Ascending aorta (tissue), 2 donors: Measurements from ENCODE around the gene SHOX. TPM values are rescaled to one million over a fixed set of nuclear protein-coding genes. Genes with fewer than 3 reads are reported as not detected.
"Not testable (repeated sequence)": the region's sequence is repeated elsewhere in the genome, so short reads cannot be mapped to it uniquely, and the experiment has no call there.

ENCODE experiments used
- DNase-seq, 2 donors: peaks; one replicate each; pipeline ENCODE4 v3.0.0-alpha.2; 2019; ENCODE audit warnings: low spot score in 2 of 2
- H3K27ac ChIP-seq, 2 donors: fragments of 200-600 bp; sonication (generic); one replicate each; pipeline ENCODE4 v1.5.1; 2016 to 2017; ENCODE audit warnings: mild to moderate bottlenecking in 1 of 2
- H3K27me3 ChIP-seq: fragments of 200-600 bp; sonication (generic); one replicate; pipeline ENCODE4 v1.5.1; 2017
- H3K36me3 ChIP-seq, 2 donors: fragments of 200-600 bp; sonication (generic); one replicate each; pipeline ENCODE4 v1.5.1; 2016
- H3K4me1 ChIP-seq, 2 donors: fragments of 200-600 bp; sonication (generic); one replicate each; pipeline ENCODE4 v1.5.1; 2016 to 2017; ENCODE audit warnings: mild to moderate bottlenecking in 1 of 2
- H3K4me3 ChIP-seq, 2 donors: fragments of 200-600 bp; sonication (generic); one replicate each; pipeline ENCODE4 v1.5.1; 2016 to 2017; ENCODE audit warnings: mild to moderate bottlenecking in 1 of 2
- H3K9me3 ChIP-seq, 2 donors: fragments of 200-600 bp; sonication (generic); one replicate each; pipeline ENCODE4 v1.5.1; 2016
- CTCF ChIP-seq, 3 experiments: fragments of 200-600 bp in 2 of 3; fragments of 450-650 bp in 1 of 3; sonication (generic) in 2 of 3; IDR thresholded peaks; one replicate each; pipeline ENCODE4 v1.5.1; 2016 to 2019; ENCODE audit warnings: antibody characterized with exemption in 3 of 3, mild to moderate bottlenecking in 1 of 3, moderate library complexity in 1 of 3
- intact Hi-C: fragments of 100-400 bp; cut with DNase I; formaldehyde crosslinking; loops from one replicate; pipeline ENCODE4 v1.15.1; 2023
- total RNA-seq: library from RNA; depleted of rRNA; stranded (reverse); fragments of >200 nt; gene quantifications from one replicate; pipeline ENCODE4 v1.1.0, GENCODE V29; 2016

Gene SHOX
- total RNA-seq, 1 donor from 2014 or later: not detected

DNA sequence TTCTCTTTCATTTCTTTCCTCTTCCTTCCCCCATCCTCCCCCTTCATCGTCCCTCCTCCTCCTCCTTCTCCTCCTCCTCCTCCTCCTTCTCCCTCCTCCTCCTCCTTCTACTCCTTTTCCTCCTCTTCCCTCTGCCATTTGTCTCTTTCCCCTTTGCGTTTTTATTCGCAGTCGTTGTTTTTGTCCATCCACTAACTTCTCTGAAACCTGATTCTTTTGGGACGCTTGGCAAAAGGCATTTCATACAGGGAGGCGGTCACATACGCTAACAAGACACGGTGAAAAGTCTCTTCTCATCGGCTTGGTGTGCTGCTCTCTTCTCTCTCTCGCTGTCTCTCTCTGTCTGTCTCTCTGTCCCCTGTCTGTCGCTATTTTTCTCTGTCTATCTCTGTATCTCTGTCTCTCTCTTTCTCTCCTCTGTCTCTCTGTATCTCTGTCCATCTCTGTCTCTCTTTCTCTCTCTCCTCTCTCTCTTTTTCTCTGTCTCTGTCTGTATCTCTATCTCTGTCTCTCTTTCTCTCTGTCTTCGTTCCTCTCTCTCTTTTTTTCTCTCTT, 5.4 kb upstream of the SHOX start:
- H3K36me3 ChIP-seq: no peaks in the 10 kb centered on the region
- H3K4me1 ChIP-seq: no peaks in the 10 kb centered on the region
- H3K27ac ChIP-seq: no peak overlapping the region
- TF ChIP-seq CTCF (IDR thresholded peaks at IDR 0.05): no peak
- no peak overlapping the region for H3K4me3 ChIP-seq
- intact Hi-C loops: no loop called here
- no peaks in the 10 kb centered on the region for H3K9me3 ChIP-seq
- no peak for DNase-seq
- no peaks in the 10 kb centered on the region for H3K27me3 ChIP-seq

DNA sequence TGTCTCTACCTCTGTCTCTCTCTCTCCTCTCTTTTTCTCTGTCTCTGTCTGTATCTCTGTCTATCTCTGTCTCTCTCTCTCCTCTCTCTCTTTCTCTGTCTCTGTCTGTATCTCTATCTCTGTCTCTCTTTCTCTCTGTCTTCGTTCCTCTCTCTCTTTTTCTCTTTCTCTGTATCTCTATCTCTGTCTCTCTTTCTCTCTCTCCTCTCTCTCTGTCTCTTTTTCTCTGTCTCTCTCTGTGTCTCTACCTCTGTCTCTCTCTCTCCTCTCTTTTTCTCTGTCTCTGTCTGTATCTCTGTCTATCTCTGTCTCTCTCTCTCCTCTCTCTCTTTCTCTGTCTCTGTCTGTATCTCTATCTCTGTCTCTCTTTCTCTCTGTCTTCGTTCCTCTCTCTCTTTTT, 4.5 kb upstream of the SHOX start:
- H3K27ac ChIP-seq, H3K36me3 ChIP-seq, intact Hi-C loops, H3K4me1 ChIP-seq, H3K4me3 ChIP-seq, H3K27me3 ChIP-seq, H3K9me3 ChIP-seq, DNase-seq: not testable (repeated sequence)

GRCh38 chrX:626745-627509, 3.7 kb upstream of the SHOX start:
- TF ChIP-seq CTCF (IDR thresholded peaks at IDR 0.05): no peak
- Histone ChIP-seq H3K27ac (no peak overlapping the region), H3K4me1 (no peaks in the 10 kb centered on the region), H3K27me3 (no peaks in the 10 kb centered on the region), H3K4me3 (no peak overlapping the region), H3K9me3 (no peaks in the 10 kb centered on the region), H3K36me3 (no peaks in the 10 kb centered on the region)
- DNase-seq: no peak
- intact Hi-C loops: no loop called here

- no peak overlapping the region for H3K4me3 ChIP-seq
- H3K27me3 ChIP-seq: no peaks in the 10 kb centered on the region
- intact Hi-C loops: no loop called here
- H3K27ac ChIP-seq: no peak overlapping the region
- no peaks in the 10 kb centered on the region for H3K36me3 ChIP-seq
- TF ChIP-seq CTCF (IDR thresholded peaks at IDR 0.05): no peak
- H3K9me3 ChIP-seq: no peaks in the 10 kb centered on the region
- no peaks in the 10 kb centered on the region for H3K4me1 ChIP-seq
- DNase-seq: peak in 1 of 2 donors; percentile 31
These were observed 3.0 kb upstream of the SHOX start for GRCh38 chrX:627510-627981.

GRCh38 chrX:627995-628394, 2.6 kb upstream of the SHOX start:
- no peak for TF ChIP-seq CTCF (IDR thresholded peaks at IDR 0.05)
- H3K27ac ChIP-seq: no peak overlapping the region
- H3K36me3 ChIP-seq: no peaks in the 10 kb centered on the region
- no peaks in the 10 kb centered on the region for H3K4me1 ChIP-seq
- no peak overlapping the region for H3K4me3 ChIP-seq
- H3K9me3 ChIP-seq: no peaks in the 10 kb centered on the region
- H3K27me3 ChIP-seq: no peaks in the 10 kb centered on the region
- DNase-seq: no peak
- intact Hi-C loops: no loop called here

- peak in 1 of 2 donors; percentile 11 for DNase-seq
- H3K27me3 ChIP-seq: peaks cover 6% of the 10 kb centered on the region
- H3K36me3 ChIP-seq: no peaks in the 10 kb centered on the region
- H3K27ac ChIP-seq: no peak overlapping the region
- H3K4me1 ChIP-seq: no peaks in the 10 kb centered on the region
- intact Hi-C loops: no loop called here
- no peak overlapping the region for H3K4me3 ChIP-seq
- H3K9me3 ChIP-seq: no peaks in the 10 kb centered on the region
- TF ChIP-seq CTCF (IDR thresholded peaks at IDR 0.05): no peak
These were observed 1.2 kb upstream of the SHOX start for GRCh38 chrX:629230-630006.
